GM21717 (cell line): Measurements from ENCODE around the gene SLC6A9.
A peak's percentile ranks its signal among the peaks of the same experiment; 100 is the strongest.

Source experiments
- ATAC-seq: cut with Tn5 transposase; IDR thresholded peaks from one replicate; pipeline ENCODE4 v1.9.1; 2021; ENCODE audit warnings: mild to moderate bottlenecking, moderate library complexity; ENCODE audit not compliant: unreplicated experiment

The SLC6A9 gene

GRCh38 chr1:44048532-44049215 lies 17.4 kb upstream of the SLC6A9 start:
- no peak for ATAC-seq

GRCh38 chr1:44047131-44047530 lies 15.9 kb upstream of the SLC6A9 start:
- ATAC-seq: no peak

- no peak for ATAC-seq
Observed at GRCh38 chr1:44045064-44045463, 13.8 kb upstream of the SLC6A9 start.

GRCh38 chr1:44044071-44044801 lies 13.0 kb upstream of the SLC6A9 start:
- ATAC-seq: no peak

- ATAC-seq: no peak
Observed at GRCh38 chr1:44043176-44044070, 12.2 kb upstream of the SLC6A9 start.

- ATAC-seq: no peak
Observed at GRCh38 chr1:44040846-44041245, 9.6 kb upstream of the SLC6A9 start.

GRCh38 chr1:44040418-44040817 lies 9.2 kb upstream of the SLC6A9 start:
- ATAC-seq: no peak

- no peak for ATAC-seq
Observed at GRCh38 chr1:44038876-44039657, 7.8 kb upstream of the SLC6A9 start.

GRCh38 chr1:44037154-44037553 lies 5.9 kb upstream of the SLC6A9 start:
- ATAC-seq: no peak

- ATAC-seq: no peak
Observed at GRCh38 chr1:44036409-44037139, 5.3 kb upstream of the SLC6A9 start.

- ATAC-seq: no peak
Observed at GRCh38 chr1:44035726-44036408, 4.6 kb upstream of the SLC6A9 start.

- ATAC-seq: no peak
Observed at GRCh38 chr1:44034976-44035716, 3.9 kb upstream of the SLC6A9 start.

- ATAC-seq: no peak
Observed at GRCh38 chr1:44034423-44034822, 3.2 kb upstream of the SLC6A9 start.

- no peak for ATAC-seq
Observed at GRCh38 chr1:44033756-44034155, 2.5 kb upstream of the SLC6A9 start.

- no peak for ATAC-seq
Observed at GRCh38 chr1:44033041-44033575, 1.8 kb upstream of the SLC6A9 start.

- no peak for ATAC-seq
Observed at GRCh38 chr1:44032170-44032790, 1.0 kb upstream of the SLC6A9 start.

GRCh38 chr1:44030605-44031251 lies 534 bp downstream of the SLC6A9 start:
- peak; percentile 17 for ATAC-seq
